SJCRH30 (cell line): ENCODE results near the gene CELSR1. TPM values are rescaled to one million over a fixed set of nuclear protein-coding genes. Genes with fewer than 3 reads are reported as not detected.

ENCODE experiments used
- DNase-seq, 2 experiments: peaks; one replicate each; pipeline ENCODE4 v3.0.0-alpha.2; 2015 to 2020
- H3K27ac ChIP-seq: fragments of 250-450 bp; sonication (Bioruptor Pico); 2 replicates; pipeline ENCODE4 v1.5.1; 2020; ENCODE audit warnings: mild to moderate bottlenecking, moderate library complexity
- H3K27me3 ChIP-seq: fragments of 250-450 bp; sonication (Bioruptor Pico); 2 replicates; pipeline ENCODE4 v1.5.1; 2020; ENCODE audit warnings: mild to moderate bottlenecking, moderate library complexity
- H3K36me3 ChIP-seq: fragments of 250-450 bp; sonication (Bioruptor Pico); 2 replicates; pipeline ENCODE4 v1.5.1; 2020; ENCODE audit warnings: mild to moderate bottlenecking, moderate library complexity
- H3K4me1 ChIP-seq: fragments of 250-450 bp; sonication (Bioruptor Pico); 2 replicates; pipeline ENCODE4 v1.5.1; 2020; ENCODE audit warnings: mild to moderate bottlenecking, moderate library complexity
- H3K4me3 ChIP-seq: fragments of 250-450 bp; sonication (Bioruptor Pico); 2 replicates; pipeline ENCODE4 v1.5.1; 2020; ENCODE audit warnings: mild to moderate bottlenecking, moderate library complexity
- H3K9me3 ChIP-seq: fragments of 250-450 bp; sonication (Bioruptor Pico); replicated peaks from 2 replicates; pipeline ENCODE4 v1.5.1; 2020; ENCODE audit warnings: mild to moderate bottlenecking, moderate library complexity
- total RNA-seq: library from RNA; depleted of rRNA; stranded (reverse); fragments of >200 nt; shearing (Covaris generic); gene quantifications from 2 replicates; pipeline ENCODE4 v1.2.3, GENCODE V29; 2014

Gene CELSR1
- total RNA-seq, 1 experiment from 2014 or later, result not detected

- Histone ChIP-seq H3K27me3 (0 out of 2 replicates have a peak, but pooled peaks cover 5% of the 10 kb centered on the region), H3K27ac (no peak overlapping the region), H3K36me3 (no peaks in the 10 kb centered on the region), H3K9me3 (no peaks in the 10 kb centered on the region; the same call in 1 of the 2 replicates), H3K4me3 (no peak overlapping the region), H3K4me1 (no peaks in the 10 kb centered on the region)
- DNase-seq, result no peak
Measured at GRCh38 chr22:46569848-46570695, 32.7 kb upstream of the CELSR1 start.

- peaks cover 5% of the 10 kb centered on the region; the same call in 1 of the 2 replicates for H3K4me1 ChIP-seq
- H3K9me3 ChIP-seq, result no peaks in the 10 kb centered on the region; the same call in 1 of the 2 replicates
- H3K4me3 ChIP-seq, result no peak overlapping the region
- no peak for DNase-seq
- 0 out of 2 replicates have a peak, but pooled peaks cover 4% of the 10 kb centered on the region for H3K27me3 ChIP-seq
- H3K27ac ChIP-seq, result no peak overlapping the region
- H3K36me3 ChIP-seq, result no peaks in the 10 kb centered on the region
Measured at GRCh38 chr22:46569055-46569847, 31.8 kb upstream of the CELSR1 start.

- Histone ChIP-seq H3K4me3 (no peak overlapping the region), H3K4me1 (peaks cover 15% of the 10 kb centered on the region; the same call in 1 of the 2 replicates), H3K36me3 (no peaks in the 10 kb centered on the region), H3K27me3 (no peaks in the 10 kb centered on the region), H3K9me3 (no peaks in the 10 kb centered on the region; the same call in 1 of the 2 replicates), H3K27ac (no peak overlapping the region)
- no peak for DNase-seq
Measured at GRCh38 chr22:46568102-46568809, 30.8 kb upstream of the CELSR1 start.

- H3K27ac ChIP-seq, result no peak overlapping the region
- H3K27me3 ChIP-seq, result no peaks in the 10 kb centered on the region
- no peak for DNase-seq
- H3K9me3 ChIP-seq, result no peaks in the 10 kb centered on the region; the same call in 1 of the 2 replicates
- H3K36me3 ChIP-seq, result no peaks in the 10 kb centered on the region
- H3K4me1 ChIP-seq, result peaks cover 17% of the 10 kb centered on the region; the same call in 1 of the 2 replicates
- H3K4me3 ChIP-seq, result no peak overlapping the region
Measured at GRCh38 chr22:46567471-46567870, 30.1 kb upstream of the CELSR1 start.

- Histone ChIP-seq H3K4me3 (peak overlapping the region; percentile 24), H3K4me1 (peaks cover 17% of the 10 kb centered on the region; the same call in 1 of the 2 replicates), H3K27ac (peak overlapping the region; percentile 4; the same call in 1 of the 2 replicates), H3K9me3 (no peaks in the 10 kb centered on the region), H3K27me3 (no peaks in the 10 kb centered on the region), H3K36me3 (no peaks in the 10 kb centered on the region)
- peak; percentile 81 to 82 for DNase-seq
Measured at GRCh38 chr22:46564084-46564714, 26.8 kb upstream of the CELSR1 start.

- Histone ChIP-seq H3K4me3 (peak overlapping the region; percentile 24), H3K36me3 (no peaks in the 10 kb centered on the region), H3K27me3 (no peaks in the 10 kb centered on the region; the same call in 1 of the 2 replicates), H3K27ac (peak overlapping the region; percentile 4; the same call in 1 of the 2 replicates), H3K9me3 (no peaks in the 10 kb centered on the region), H3K4me1 (peaks cover 17% of the 10 kb centered on the region; the same call in 1 of the 2 replicates)
- DNase-seq, result peak; percentile 86 to 89
Measured at GRCh38 chr22:46563381-46564083, 26.1 kb upstream of the CELSR1 start.

GRCh38 chr22:46561435-46561905, 24.1 kb upstream of the CELSR1 start:
- H3K36me3 ChIP-seq, result no peaks in the 10 kb centered on the region
- DNase-seq, result peak; percentile 80 to 89
- peak overlapping the region; percentile 24; the same call in 1 of the 2 replicates for H3K4me3 ChIP-seq
- 0 out of 2 replicates have a peak, but pooled peaks cover 5% of the 10 kb centered on the region for H3K9me3 ChIP-seq
- no peaks in the 10 kb centered on the region; the same call in 1 of the 2 replicates for H3K27me3 ChIP-seq
- H3K27ac ChIP-seq, result no peak overlapping the region
- H3K4me1 ChIP-seq, result peaks cover 17% of the 10 kb centered on the region; the same call in 1 of the 2 replicates

GRCh38 chr22:46560696-46561295, 23.4 kb upstream of the CELSR1 start:
- H3K27me3 ChIP-seq, result no peaks in the 10 kb centered on the region; the same call in 1 of the 2 replicates
- no peaks in the 10 kb centered on the region for H3K36me3 ChIP-seq
- H3K4me1 ChIP-seq, result peaks cover 17% of the 10 kb centered on the region; the same call in 1 of the 2 replicates
- no peak for DNase-seq
- 0 out of 2 replicates have a peak, but pooled peaks cover 6% of the 10 kb centered on the region for H3K9me3 ChIP-seq
- H3K4me3 ChIP-seq, result no peak overlapping the region
- no peak overlapping the region for H3K27ac ChIP-seq

- Histone ChIP-seq H3K36me3 (no peaks in the 10 kb centered on the region), H3K4me1 (no peaks in the 10 kb centered on the region), H3K27me3 (no peaks in the 10 kb centered on the region; the same call in 1 of the 2 replicates), H3K27ac (no peak overlapping the region), H3K4me3 (no peak overlapping the region), H3K9me3 (peaks cover 10% of the 10 kb centered on the region; the same call in 1 of the 2 replicates)
- DNase-seq, result no peak
Measured at GRCh38 chr22:46557736-46558480, 20.5 kb upstream of the CELSR1 start.

GRCh38 chr22:46556775-46557174, 19.4 kb upstream of the CELSR1 start:
- Histone ChIP-seq H3K27ac (no peak overlapping the region), H3K27me3 (no peaks in the 10 kb centered on the region; the same call in 1 of the 2 replicates), H3K4me3 (no peak overlapping the region), H3K36me3 (no peaks in the 10 kb centered on the region), H3K4me1 (no peaks in the 10 kb centered on the region), H3K9me3 (peaks cover 16% of the 10 kb centered on the region; the same call in 1 of the 2 replicates)
- no peak for DNase-seq

- H3K27me3 ChIP-seq, result peaks cover 8% of the 10 kb centered on the region; the same call in 1 of the 2 replicates
- DNase-seq, result no peak
- no peak overlapping the region for H3K27ac ChIP-seq
Measured at GRCh38 chr22:46553189-46553588, 15.8 kb upstream of the CELSR1 start.

GRCh38 chr22:46551996-46552395, 14.6 kb upstream of the CELSR1 start:
- Histone ChIP-seq H3K27me3 (peaks cover 8% of the 10 kb centered on the region; the same call in 1 of the 2 replicates), H3K9me3 (peaks cover 16% of the 10 kb centered on the region; the same call in 1 of the 2 replicates), H3K4me1 (no peaks in the 10 kb centered on the region), H3K36me3 (no peaks in the 10 kb centered on the region), H3K4me3 (no peak overlapping the region), H3K27ac (no peak overlapping the region)
- DNase-seq, result no peak

More at GRCh38 chr22:46553189-46553588, 15.8 kb upstream of the CELSR1 start:
- Histone ChIP-seq H3K4me1 (no peaks in the 10 kb centered on the region), H3K9me3 (peaks cover 16% of the 10 kb centered on the region; the same call in 1 of the 2 replicates), H3K4me3 (no peak overlapping the region), H3K36me3 (no peaks in the 10 kb centered on the region)
